ENCODE data around the gene OSBP2. TPM values are rescaled to one million over a fixed set of nuclear protein-coding genes. Genes with fewer than 3 reads are reported as not detected.

Gene OSBP2
- total and polyA plus RNA-seq, 10 of the 15 experiments (the other 5 are each of a cell fraction or from before 2014, with no cell fraction given) = 0.11 to 7.7 (median 3.6) TPM

DNA sequence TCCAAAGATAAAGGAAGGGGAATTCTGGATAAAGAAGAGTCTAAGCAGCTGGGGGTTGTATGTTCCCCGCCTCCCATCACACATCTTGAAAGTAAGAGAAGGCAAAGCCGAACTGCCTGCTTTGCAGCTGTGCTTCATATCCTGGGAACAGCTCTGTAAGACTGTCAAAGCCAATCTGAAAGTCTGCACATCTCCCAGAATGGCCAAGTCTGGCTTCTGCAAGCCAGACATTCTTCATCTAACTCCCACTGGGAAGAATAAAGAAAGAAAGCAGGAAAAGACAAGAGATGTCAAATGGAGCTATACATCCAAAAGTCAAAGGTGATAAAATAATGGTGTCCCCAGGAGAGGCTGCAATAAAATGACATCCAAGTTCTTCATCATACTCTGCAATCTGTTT lies 258.5 kb downstream of the OSBP2 start:
- Histone ChIP-seq H3K4me1 (ENCODE audit: control insufficient read depth, insufficient read depth, low read length) (no peaks in the 10 kb centered on the region), H3K4me2 (ENCODE audit: control insufficient read depth, insufficient read depth) (no peak overlapping the region), H3K36me3 (ENCODE audit: control insufficient read depth in 2 of 2, insufficient read depth in 2 of 2, low read length in 1 of 2) (peaks cover 3 to 9% of the 10 kb centered on the region in 2 experiments; a peak in 3 of 4 replicates), H3K4me3 (no peak overlapping the region), H3K9ac (ENCODE audit: control insufficient read depth, insufficient read depth, low read length) (no peak overlapping the region), H3K27ac (ENCODE audit: control insufficient read depth, insufficient read depth) (no peak overlapping the region), H3K27me3 (replicated peaks in 1 of 2; ENCODE audit: control insufficient read depth in 2 of 2, insufficient read depth in 2 of 2, low read length in 1 of 2) (no peaks in the 10 kb centered on the region), H4K20me1 (ENCODE audit: control insufficient read depth, insufficient read depth) (no peaks in the 10 kb centered on the region), H2AFZ (ENCODE audit: control insufficient read depth, low read depth, low read length) (no peak overlapping the region), H3K79me2 (ENCODE audit: control insufficient read depth, insufficient read depth, low read length) (no peaks in the 10 kb centered on the region), H3K9me3 (replicated peaks; ENCODE audit: control insufficient read depth, insufficient read depth, low read length) (no peaks in the 10 kb centered on the region)
- TF ChIP-seq SMAD5 (IDR thresholded peaks at IDR 0.05; ENCODE audit: low read depth) = no peak
- TF ChIP-seq, protein P1, sequence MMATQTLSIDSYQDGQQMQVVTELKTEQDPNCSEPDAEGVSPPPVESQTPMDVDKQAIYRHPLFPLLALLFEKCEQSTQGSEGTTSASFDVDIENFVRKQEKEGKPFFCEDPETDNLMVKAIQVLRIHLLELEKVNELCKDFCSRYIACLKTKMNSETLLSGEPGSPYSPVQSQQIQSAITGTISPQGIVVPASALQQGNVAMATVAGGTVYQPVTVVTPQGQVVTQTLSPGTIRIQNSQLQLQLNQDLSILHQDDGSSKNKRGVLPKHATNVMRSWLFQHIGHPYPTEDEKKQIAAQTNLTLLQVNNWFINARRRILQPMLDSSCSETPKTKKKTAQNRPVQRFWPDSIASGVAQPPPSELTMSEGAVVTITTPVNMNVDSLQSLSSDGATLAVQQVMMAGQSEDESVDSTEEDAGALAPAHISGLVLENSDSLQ (IDR thresholded peaks at IDR 0.05) = no peak
- no peak for TF ChIP-seq ZNF217 (IDR thresholded peaks at IDR 0.05)
- TF ChIP-seq CBFB (IDR thresholded peaks at IDR 0.05; ENCODE audit: low read depth) = no peak
- no peak for TF ChIP-seq ZNF274 (IDR thresholded peaks at IDR 0.05; ENCODE audit: insufficient read depth, insufficient read length)
- TF ChIP-seq, protein P2, sequence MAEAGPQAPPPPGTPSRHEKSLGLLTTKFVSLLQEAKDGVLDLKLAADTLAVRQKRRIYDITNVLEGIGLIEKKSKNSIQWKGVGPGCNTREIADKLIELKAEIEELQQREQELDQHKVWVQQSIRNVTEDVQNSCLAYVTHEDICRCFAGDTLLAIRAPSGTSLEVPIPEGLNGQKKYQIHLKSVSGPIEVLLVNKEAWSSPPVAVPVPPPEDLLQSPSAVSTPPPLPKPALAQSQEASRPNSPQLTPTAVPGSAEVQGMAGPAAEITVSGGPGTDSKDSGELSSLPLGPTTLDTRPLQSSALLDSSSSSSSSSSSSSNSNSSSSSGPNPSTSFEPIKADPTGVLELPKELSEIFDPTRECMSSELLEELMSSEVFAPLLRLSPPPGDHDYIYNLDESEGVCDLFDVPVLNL (IDR thresholded peaks at IDR 0.05; ENCODE audit: low read depth, low read length) = no peak
- TF ChIP-seq, protein P3, sequence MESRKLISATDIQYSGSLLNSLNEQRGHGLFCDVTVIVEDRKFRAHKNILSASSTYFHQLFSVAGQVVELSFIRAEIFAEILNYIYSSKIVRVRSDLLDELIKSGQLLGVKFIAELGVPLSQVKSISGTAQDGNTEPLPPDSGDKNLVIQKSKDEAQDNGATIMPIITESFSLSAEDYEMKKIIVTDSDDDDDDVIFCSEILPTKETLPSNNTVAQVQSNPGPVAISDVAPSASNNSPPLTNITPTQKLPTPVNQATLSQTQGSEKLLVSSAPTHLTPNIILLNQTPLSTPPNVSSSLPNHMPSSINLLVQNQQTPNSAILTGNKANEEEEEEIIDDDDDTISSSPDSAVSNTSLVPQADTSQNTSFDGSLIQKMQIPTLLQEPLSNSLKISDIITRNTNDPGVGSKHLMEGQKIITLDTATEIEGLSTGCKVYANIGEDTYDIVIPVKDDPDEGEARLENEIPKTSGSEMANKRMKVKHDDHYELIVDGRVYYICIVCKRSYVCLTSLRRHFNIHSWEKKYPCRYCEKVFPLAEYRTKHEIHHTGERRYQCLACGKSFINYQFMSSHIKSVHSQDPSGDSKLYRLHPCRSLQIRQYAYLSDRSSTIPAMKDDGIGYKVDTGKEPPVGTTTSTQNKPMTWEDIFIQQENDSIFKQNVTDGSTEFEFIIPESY (IDR thresholded peaks at IDR 0.05) = no peak
- TF ChIP-seq, protein P4, sequence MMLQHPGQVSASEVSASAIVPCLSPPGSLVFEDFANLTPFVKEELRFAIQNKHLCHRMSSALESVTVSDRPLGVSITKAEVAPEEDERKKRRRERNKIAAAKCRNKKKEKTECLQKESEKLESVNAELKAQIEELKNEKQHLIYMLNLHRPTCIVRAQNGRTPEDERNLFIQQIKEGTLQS (IDR thresholded peaks at IDR 0.05; ENCODE audit: borderline replicate concordance, extremely low read depth, low read depth, low read length) = no peak
- no peak for TF ChIP-seq ZNF24 (IDR thresholded peaks at IDR 0.05)
- SMC1A ChIA-PET (ENCODE audit: uncharacterized antibody, unreplicated experiment) = interaction anchor here (0.7 to 1.2 kb wide), 2 partner anchors 12 to 130 kb away, joined by 3 read pairs; no protein-coding TSS in a partner anchor
- intact Hi-C loops (cut with micrococcal nuclease; ENCODE audit: unreplicated experiment) = no loop called here
- FAIRE-seq = no peak
- in situ Hi-C loops (cut with MboI) = no loop called here
- 97% methylated on average over 2 of the region's 2 CpGs for WGBS (ENCODE audit: insufficient coverage, insufficient replicate concordance, low lambda C conversion rate, missing lambda C conversion rate)
- CTCF ChIA-PET = interaction anchor here (0.7 to 1.5 kb wide), 3 partner anchors 15 to 132 kb away, joined by 3 to 5 read pairs (median 3); partner anchors contain the start of gene MORC2
- POLR2A ChIA-PET = no interaction called here
- no peak for ATAC-seq
- no peak for DNase-seq (ENCODE audit: low read depth, low spot score)
- RAD21 ChIA-PET (ENCODE audit: unreplicated experiment) = no interaction called here
- no TSS peak for BruUV-seq (replicated peaks)
